ENCODE results near the gene DBP.

DNA sequence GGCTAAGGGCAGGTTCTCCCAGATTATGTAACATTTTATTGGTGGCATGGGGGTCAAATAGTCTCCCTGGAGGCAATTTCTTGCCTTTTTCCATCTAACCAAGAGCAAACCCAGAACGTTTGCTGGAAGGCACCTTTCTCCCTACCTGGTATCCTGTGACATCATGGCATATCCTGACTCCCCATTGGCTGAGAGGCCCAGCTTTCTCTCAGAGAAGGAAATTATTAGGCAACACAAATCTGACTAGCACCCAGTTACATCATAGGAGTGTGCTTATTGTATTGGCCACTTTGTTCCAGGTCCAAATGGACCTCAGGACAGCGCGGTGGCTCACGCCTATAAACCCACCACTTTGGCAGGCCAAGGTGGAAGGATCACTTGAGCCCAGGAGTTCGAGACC lies 22.6 kb upstream of the DBP start:
- TF ChIP-seq, protein P1, sequence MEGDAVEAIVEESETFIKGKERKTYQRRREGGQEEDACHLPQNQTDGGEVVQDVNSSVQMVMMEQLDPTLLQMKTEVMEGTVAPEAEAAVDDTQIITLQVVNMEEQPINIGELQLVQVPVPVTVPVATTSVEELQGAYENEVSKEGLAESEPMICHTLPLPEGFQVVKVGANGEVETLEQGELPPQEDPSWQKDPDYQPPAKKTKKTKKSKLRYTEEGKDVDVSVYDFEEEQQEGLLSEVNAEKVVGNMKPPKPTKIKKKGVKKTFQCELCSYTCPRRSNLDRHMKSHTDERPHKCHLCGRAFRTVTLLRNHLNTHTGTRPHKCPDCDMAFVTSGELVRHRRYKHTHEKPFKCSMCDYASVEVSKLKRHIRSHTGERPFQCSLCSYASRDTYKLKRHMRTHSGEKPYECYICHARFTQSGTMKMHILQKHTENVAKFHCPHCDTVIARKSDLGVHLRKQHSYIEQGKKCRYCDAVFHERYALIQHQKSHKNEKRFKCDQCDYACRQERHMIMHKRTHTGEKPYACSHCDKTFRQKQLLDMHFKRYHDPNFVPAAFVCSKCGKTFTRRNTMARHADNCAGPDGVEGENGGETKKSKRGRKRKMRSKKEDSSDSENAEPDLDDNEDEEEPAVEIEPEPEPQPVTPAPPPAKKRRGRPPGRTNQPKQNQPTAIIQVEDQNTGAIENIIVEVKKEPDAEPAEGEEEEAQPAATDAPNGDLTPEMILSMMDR (IDR thresholded peaks at IDR 0.05), result no peak
- no peak for TF ChIP-seq POLR2A (IDR thresholded peaks at IDR 0.05)
